K562 (cell line): ENCODE data around the gene NOSTRIN. TPM values are rescaled to one million over a fixed set of nuclear protein-coding genes. Genes with fewer than 3 reads are reported as not detected.

Experiments
- EP400 ChIP-seq: fragments of 450-650 bp; IDR thresholded peaks from 2 replicates; pipeline ENCODE4 v1.6.1; 2017; ENCODE audit warnings: antibody characterized with exemption, mild to moderate bottlenecking, moderate library complexity
- FOXJ2 ChIP-seq: fragments of 200-800 bp; sonication (Bioruptor generic); IDR thresholded peaks from 2 replicates; pipeline ENCODE4 v1.6.1; 2016; ENCODE audit warnings: missing genetic modification characterization, missing compliant biosample characterization
- HOXB6 ChIP-seq: fragments of 250-450 bp; sonication (Bioruptor Pico); IDR thresholded peaks from 2 replicates; pipeline ENCODE4 v1.5.1; 2022; ENCODE audit warnings: mild to moderate bottlenecking, borderline replicate concordance
- KLF6 ChIP-seq: fragments of 250-450 bp; sonication (Bioruptor Pico); IDR thresholded peaks from 2 replicates; pipeline ENCODE4 v1.4.0; 2020; ENCODE audit warnings: mild to moderate bottlenecking, moderate library complexity, borderline replicate concordance
- MBD1 ChIP-seq: fragments of 250-450 bp; sonication (Bioruptor Pico); IDR thresholded peaks from 2 replicates; pipeline ENCODE4 v1.8.0; 2022; ENCODE audit warnings: inconsistent platforms
- MCM7 ChIP-seq, 2 experiments: fragments of 450-650 bp; IDR thresholded peaks; 2 replicates each; pipeline ENCODE4 v1.6.1; 2016 to 2018
- NFRKB ChIP-seq: fragments of 450-650 bp; IDR thresholded peaks from 2 replicates; pipeline ENCODE4 v1.6.1; 2016; ENCODE audit warnings: low read depth
- NR1H2 ChIP-seq: sonication (generic); formaldehyde crosslinking; IDR thresholded peaks from 2 replicates; pipeline ENCODE4 v1.4.0; 2020; ENCODE audit warnings: mild to moderate bottlenecking, missing genetic modification reagents
- RCOR1 ChIP-seq, 2 experiments: IDR thresholded peaks; 2 replicates each; pipeline ENCODE4 v1.6.1; 2012; ENCODE audit warnings: low read depth in 2 of 2, low read length in 2 of 2, borderline replicate concordance in 1 of 2, improper control_type of control experiment in 1 of 2
- RREB1 ChIP-seq: fragments of 250-450 bp; sonication (Bioruptor Pico); IDR thresholded peaks from 2 replicates; pipeline ENCODE4 v1.4.0; 2020
- SMARCC2 ChIP-seq: fragments of 450-650 bp; IDR thresholded peaks from 2 replicates; pipeline ENCODE4 v1.6.1; 2017; ENCODE audit warnings: antibody characterized with exemption, moderate library complexity, mild to moderate bottlenecking, low read depth
- TEAD1 ChIP-seq, 2 experiments: fragments of 450-650 bp in 1 of 2; sonication (generic) in 1 of 2; formaldehyde crosslinking; IDR thresholded peaks; 2 replicates each; pipeline versions ENCODE4 v1.4.0 to v1.8.0; 2020 to 2022; ENCODE audit warnings: mild to moderate bottlenecking in 2 of 2, missing genetic modification reagents in 1 of 2
- TOE1 ChIP-seq, 2 experiments: fragments of 450-650 bp in 1 of 2; sonication (generic) in 1 of 2; formaldehyde crosslinking in 1 of 2; IDR thresholded peaks; 2 replicates each; pipeline versions ENCODE4 v1.7.1 to v1.8.0; 2016 to 2022; ENCODE audit warnings: borderline replicate concordance in 2 of 2, mild to moderate bottlenecking in 2 of 2, antibody characterized with exemption in 1 of 2, inconsistent platforms in 1 of 2, low read depth in 1 of 2, missing genetic modification reagents in 1 of 2, moderate library complexity in 1 of 2
- TRIM25 ChIP-seq: fragments of 450-650 bp; IDR thresholded peaks from 2 replicates; pipeline ENCODE4 v1.7.0; 2016; ENCODE audit warnings: borderline replicate concordance
- ZNF764 ChIP-seq: fragments of 250-450 bp; sonication (Bioruptor Pico); IDR thresholded peaks from 2 replicates; pipeline ENCODE4 v1.4.0; 2020; ENCODE audit warnings: low read depth, mild to moderate bottlenecking, moderate library complexity
- polyA plus RNA-seq, 8 experiments: library from polyadenylated mRNA; depleted of rRNA in 4 of 8; stranded (reverse) in 5 of 8; unstranded in 3 of 8; fragments of >200 nt; fragmentation: Nextera tagmentation in 2 of 8; fragmentation: Illumina TruSeq in 1 of 8; extraction: Ambion mirVana in 2 of 8; extraction: Trizol in 1 of 8; gene quantifications; 2 replicates each; pipeline versions ENCODE4 v1.2.1 to v1.2.3, GENCODE V29; 2011 to 2014; ENCODE audit warnings: inconsistent platforms in 1 of 8, missing spikeins in 1 of 8
- total RNA-seq, 7 experiments: library from RNA; depleted of rRNA in 6 of 7; stranded (reverse); fragments of >200 nt in 6 of 7; fragmentation: Illumina TruSeq in 2 of 7; extraction: Trizol in 2 of 7; gene quantifications; 2 replicates each; pipeline versions ENCODE4 v1.2.1 to v1.2.3, GENCODE V29; 2011 to 2021; ENCODE audit warnings: low replicate concordance in 1 of 7

The NOSTRIN gene
- total and polyA plus RNA-seq, 9 of the 15 experiments (the other 6 are each of a cell fraction or from before 2014, with no cell fraction given): 26.7 to 82.9 (median 56.3) TPM

- TF ChIP-seq TOE1 (IDR thresholded peaks at IDR 0.05; ENCODE audit: borderline replicate concordance): no peak
- TF ChIP-seq TOE1 (CRISPR knock-in tag; IDR thresholded peaks at IDR 0.05; ENCODE audit: borderline replicate concordance, low read depth): no peak
- TF ChIP-seq TEAD1 (CRISPR knock-in tag; IDR thresholded peaks at IDR 0.05): 0 out of 4 replicates have a peak, but pooled peaks of 1 of the 2 experiments have one; percentile 49
- peak in 1 of 2 experiments; percentile 55; a peak in 1 of 4 replicates for TF ChIP-seq RCOR1 (IDR thresholded peaks at IDR 0.05; ENCODE audit: borderline replicate concordance in 1 of 2, low read depth in 2 of 2, low read length in 2 of 2)
- TF ChIP-seq MBD1: no peak
- no peak for TF ChIP-seq NR1H2 (CRISPR knock-in tag)
- TF ChIP-seq MCM7 (IDR thresholded peaks at IDR 0.05): no peak
- TF ChIP-seq ZNF764 (CRISPR knock-in tag): no peak
- TF ChIP-seq SMARCC2: peak; percentile 56; the same call in 1 of the 2 replicates
- TF ChIP-seq KLF6 (CRISPR knock-in tag): peak; percentile 8; the same call in 1 of the 2 replicates
- 0 out of 2 replicates have a peak, but pooled peaks have one; percentile 51 for TF ChIP-seq RREB1 (CRISPR knock-in tag)
- no peak for TF ChIP-seq TRIM25
- TF ChIP-seq EP400: peak; percentile 50
- TF ChIP-seq NFRKB: peak; percentile 74
- TF ChIP-seq FOXJ2 (tag): peak; percentile 50; the same call in 1 of the 2 replicates
- TF ChIP-seq HOXB6 (CRISPR knock-in tag): no peak
Measured at GRCh38 chr2:168802859-168803725, 655 bp downstream of the NOSTRIN start (continued).
